ENCODE measurements around the gene CAPG. TPM values are rescaled to one million over a fixed set of nuclear protein-coding genes. Genes with fewer than 3 reads are reported as not detected.

Gene CAPG
- polyA plus RNA-seq, 2 of the 4 experiments (the other 2 are of a cell fraction) = 57.5 to 81.0 TPM

DNA sequence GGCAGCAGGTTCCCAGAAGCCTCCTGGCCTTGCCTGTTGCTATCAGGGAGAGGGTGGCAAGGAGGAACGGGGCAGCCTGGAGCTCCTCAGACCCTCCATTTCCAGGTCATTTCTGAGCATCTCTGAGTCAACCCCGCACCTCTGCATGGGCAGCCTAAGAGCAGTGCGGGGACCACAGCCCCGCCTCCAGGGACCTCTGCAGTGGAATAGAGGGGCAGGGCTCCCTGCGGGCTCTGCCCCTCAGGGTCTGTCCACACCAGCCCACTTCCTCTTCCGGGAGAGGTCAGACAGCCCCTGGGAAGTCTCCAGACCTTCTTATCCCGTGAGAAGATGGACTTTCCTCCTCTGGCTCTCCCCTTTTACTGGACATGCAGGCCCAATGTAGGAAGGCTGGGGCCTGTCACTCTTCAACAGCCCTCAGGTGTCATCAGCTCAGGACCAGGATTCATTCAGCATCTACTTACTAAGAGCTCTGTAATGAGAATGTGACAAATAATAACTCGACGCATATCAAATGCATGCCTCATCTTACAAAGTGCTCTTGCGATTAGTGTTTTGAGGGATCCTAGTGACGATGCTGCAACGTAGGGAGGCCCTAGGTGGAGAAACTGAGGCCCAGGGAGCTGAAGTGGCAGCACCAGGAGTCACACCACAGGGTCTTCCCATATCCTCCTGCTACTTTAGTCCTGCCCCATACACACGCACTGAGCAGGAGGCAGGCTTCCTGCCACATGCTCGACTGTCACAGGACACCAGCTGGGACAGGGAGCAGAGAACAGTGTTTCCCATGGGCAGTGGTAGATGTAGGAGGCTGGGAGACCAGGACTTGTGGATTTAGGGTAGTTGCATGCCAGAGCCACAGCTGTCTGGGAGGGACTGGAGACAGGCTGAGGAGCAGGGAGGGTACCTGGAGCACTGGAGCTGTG lies 36.4 kb upstream of the CAPG start:
- peak overlapping the region; percentile 84 to 92 for H3K27ac ChIP-seq
- H3K9me3 ChIP-seq = no peaks in the 10 kb centered on the region
- peak overlapping the region; percentile 6; the same call in 2 of the 3 replicates for H3K4me2 ChIP-seq
- no peak for DNase-seq (ENCODE audit: low read depth in 1 of 2, low spot score in 1 of 2)
- peak; percentile 22 to 32; a peak in 2 of 6 replicates for ATAC-seq
- 92% methylated on average over 14 of the region's 14 CpGs for WGBS (ENCODE audit: missing lambda C conversion rate)
- TF ChIP-seq ZNF302 (CRISPR knock-in tag; IDR thresholded peaks at IDR 0.05) (no peak), MAZ (IDR thresholded peaks at IDR 0.05; ENCODE audit: borderline replicate concordance, low read depth, low read length) (no peak)
- CTCF ChIA-PET = interaction anchor here (0.5 to 20.5 kb wide), 7 partner anchors 13 to 296 kb away, joined by 3 to 209 read pairs (median 5); partner anchors contain the start of genes MAT2A and SH2D6
- POLR2A ChIA-PET = interaction anchor here (0.5 to 3.6 kb wide), 3 partner anchors 9 to 92 kb away, joined by 7 to 25 read pairs (median 9); partner anchors contain the start of gene MAT2A
- H3K4me3 ChIP-seq = no peak overlapping the region
- peaks cover 30% of the 10 kb centered on the region for H3K4me1 ChIP-seq
- FAIRE-seq = no peak

DNA sequence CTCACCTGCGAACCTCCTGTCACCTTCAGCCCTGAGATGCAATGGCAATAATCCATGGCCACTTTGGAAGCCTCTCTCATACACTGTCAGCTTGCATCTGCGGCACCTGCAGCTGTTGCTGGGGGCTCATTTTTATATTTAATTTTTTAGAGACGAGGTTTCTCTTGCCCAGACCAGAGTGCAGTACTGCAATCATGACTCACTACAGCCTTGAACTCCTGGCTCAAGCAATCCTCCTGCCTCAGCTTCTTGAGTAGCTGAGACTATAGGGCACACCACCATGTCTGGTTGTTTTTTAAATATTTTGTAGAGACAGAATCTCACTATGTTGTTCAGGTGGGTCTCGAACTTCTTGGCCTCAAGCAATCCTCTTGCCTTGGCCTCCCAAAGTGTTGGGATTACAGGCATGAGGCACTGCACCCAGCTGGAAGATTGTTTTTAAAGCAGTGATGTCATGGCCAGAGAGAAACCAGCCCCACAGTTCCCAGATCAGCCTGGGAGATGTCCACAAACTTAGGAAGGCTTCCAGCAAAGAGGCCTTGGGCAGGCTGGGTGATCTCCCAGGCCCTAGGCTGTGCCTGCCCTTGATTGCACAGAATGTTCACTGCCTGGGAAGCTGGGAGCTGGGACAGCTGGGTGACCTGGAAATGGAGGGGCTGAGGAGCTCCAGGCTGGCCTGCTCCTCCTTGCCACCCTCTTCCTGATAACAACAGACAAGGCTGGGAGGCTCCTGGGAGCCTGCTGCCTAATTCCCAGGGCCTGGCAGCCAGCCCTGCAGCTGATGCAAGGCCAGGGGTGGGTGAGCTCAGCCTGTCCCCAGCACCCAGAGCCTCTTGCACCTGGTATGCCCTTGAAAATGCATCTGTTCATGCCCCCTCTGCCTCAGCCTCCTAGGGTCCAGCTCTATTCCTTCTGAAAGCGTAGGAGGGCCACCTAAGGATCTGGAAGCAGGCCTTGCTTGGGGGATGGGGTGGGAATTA lies 35.4 kb upstream of the CAPG start:
- DNase-seq (ENCODE audit: low read depth in 1 of 2, low spot score in 1 of 2) (peak in 1 of 2 experiments; percentile 67), FAIRE-seq (no peak), ATAC-seq (peak; percentile 68 to 76)
- ChIA-PET CTCF (interaction anchor here (0.5 to 20.5 kb wide), 8 partner anchors 12 to 297 kb away, joined by 3 to 209 read pairs (median 5); partner anchors contain the start of genes MAT2A and SH2D6), POLR2A (interaction anchor here (0.5 to 3.6 kb wide), 3 partner anchors 8 to 93 kb away, joined by 7 to 25 read pairs (median 9); partner anchors contain the start of gene MAT2A)
- TF ChIP-seq RFX5 (IDR thresholded peaks at IDR 0.05) = no peak
- no peak for TF ChIP-seq HDAC2 (IDR thresholded peaks at IDR 0.05)
- TF ChIP-seq FOSL2 (IDR thresholded peaks at IDR 0.05) = no peak
- 0 out of 2 replicates have a peak, but pooled peaks have one; percentile 4 for TF ChIP-seq FOSL2 (CRISPR knock-in tag; IDR thresholded peaks at IDR 0.05)
- no peak for TF ChIP-seq POLR2AphosphoS2 (conservative IDR thresholded peaks at IDR 0.05; ENCODE audit: low read length)
- peak in 1 of 2 experiments; percentile 56; a peak in 1 of 5 replicates for TF ChIP-seq JUN (IDR thresholded peaks at IDR 0.05)
- Histone ChIP-seq H3K9me3 (no peaks in the 10 kb centered on the region), H3K4me3 (no peak overlapping the region), H3K4me1 (peaks cover 30% of the 10 kb centered on the region), H3K4me2 (peak overlapping the region; percentile 6; the same call in 2 of the 3 replicates), H3K27ac (peak overlapping the region; percentile 84 to 92)
- WGBS (ENCODE audit: missing lambda C conversion rate) = 90% methylated on average over 5 of the region's 5 CpGs

- TF ChIP-seq NR3C1 (IDR thresholded peaks at IDR 0.05) (no peak), E2F6 (IDR thresholded peaks at IDR 0.05; ENCODE audit: borderline replicate concordance, low read depth) (no peak), FOSB (CRISPR knock-in tag; IDR thresholded peaks at IDR 0.05) (no peak), POLR2AphosphoS2 (conservative IDR thresholded peaks at IDR 0.05; ENCODE audit: low read length) (no peak), SMC3 (IDR thresholded peaks at IDR 0.05) (no peak), HOXB13 (CRISPR knock-in tag; IDR thresholded peaks at IDR 0.05; ENCODE audit: low read depth) (no peak), KDM5A (IDR thresholded peaks at IDR 0.05) (no peak), FOSL2 (IDR thresholded peaks at IDR 0.05) (no peak), FOSL2 (CRISPR knock-in tag; IDR thresholded peaks at IDR 0.05) (no peak), RFX5 (IDR thresholded peaks at IDR 0.05) (no peak), EP300 (IDR thresholded peaks at IDR 0.05) (no peak)
- TF ChIP-seq, protein P1, sequence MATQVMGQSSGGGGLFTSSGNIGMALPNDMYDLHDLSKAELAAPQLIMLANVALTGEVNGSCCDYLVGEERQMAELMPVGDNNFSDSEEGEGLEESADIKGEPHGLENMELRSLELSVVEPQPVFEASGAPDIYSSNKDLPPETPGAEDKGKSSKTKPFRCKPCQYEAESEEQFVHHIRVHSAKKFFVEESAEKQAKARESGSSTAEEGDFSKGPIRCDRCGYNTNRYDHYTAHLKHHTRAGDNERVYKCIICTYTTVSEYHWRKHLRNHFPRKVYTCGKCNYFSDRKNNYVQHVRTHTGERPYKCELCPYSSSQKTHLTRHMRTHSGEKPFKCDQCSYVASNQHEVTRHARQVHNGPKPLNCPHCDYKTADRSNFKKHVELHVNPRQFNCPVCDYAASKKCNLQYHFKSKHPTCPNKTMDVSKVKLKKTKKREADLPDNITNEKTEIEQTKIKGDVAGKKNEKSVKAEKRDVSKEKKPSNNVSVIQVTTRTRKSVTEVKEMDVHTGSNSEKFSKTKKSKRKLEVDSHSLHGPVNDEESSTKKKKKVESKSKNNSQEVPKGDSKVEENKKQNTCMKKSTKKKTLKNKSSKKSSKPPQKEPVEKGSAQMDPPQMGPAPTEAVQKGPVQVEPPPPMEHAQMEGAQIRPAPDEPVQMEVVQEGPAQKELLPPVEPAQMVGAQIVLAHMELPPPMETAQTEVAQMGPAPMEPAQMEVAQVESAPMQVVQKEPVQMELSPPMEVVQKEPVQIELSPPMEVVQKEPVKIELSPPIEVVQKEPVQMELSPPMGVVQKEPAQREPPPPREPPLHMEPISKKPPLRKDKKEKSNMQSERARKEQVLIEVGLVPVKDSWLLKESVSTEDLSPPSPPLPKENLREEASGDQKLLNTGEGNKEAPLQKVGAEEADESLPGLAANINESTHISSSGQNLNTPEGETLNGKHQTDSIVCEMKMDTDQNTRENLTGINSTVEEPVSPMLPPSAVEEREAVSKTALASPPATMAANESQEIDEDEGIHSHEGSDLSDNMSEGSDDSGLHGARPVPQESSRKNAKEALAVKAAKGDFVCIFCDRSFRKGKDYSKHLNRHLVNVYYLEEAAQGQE (IDR thresholded peaks at IDR 0.05) = no peak
- ATAC-seq = peak in 1 of 2 experiments; percentile 31; a peak in 2 of 6 replicates
- Histone ChIP-seq H3K4me2 (peak overlapping the region; percentile 6; the same call in 2 of the 3 replicates), H3K4me3 (no peak overlapping the region), H3K9me3 (no peaks in the 10 kb centered on the region), H3K27ac (peak overlapping the region; percentile 84 to 92), H3K4me1 (peaks cover 30% of the 10 kb centered on the region)
- ChIA-PET POLR2A (interaction anchor here (3.6 kb wide), 1 partner anchor 94 kb away, joined by 25 read pairs; the partner anchor contains the start of gene MAT2A), CTCF (interaction anchor here (0.8 to 20.5 kb wide), 5 partner anchors 14 to 149 kb away, joined by 3 to 209 read pairs (median 19); partner anchors contain the start of genes MAT2A and SH2D6)
- WGBS (ENCODE audit: missing lambda C conversion rate) = 86% methylated on average over 6 of the region's 6 CpGs
- no peak for DNase-seq (ENCODE audit: low read depth in 1 of 2, low spot score in 1 of 2)
- FAIRE-seq = no peak
Measured at GRCh38 chr2:85444629-85445172, 34.5 kb upstream of the CAPG start.
